Measurements from ENCODE around the gene SMAD7. TPM values are rescaled to one million over a fixed set of nuclear protein-coding genes. Genes with fewer than 3 reads are reported as not detected.

The SMAD7 gene
- total RNA-seq, 1 donor from 2014 or later, result 8.9 TPM

- no peaks in the 10 kb centered on the region for H3K36me3 ChIP-seq (ENCODE audit: control insufficient read depth in 3 of 3, insufficient read depth in 3 of 3, low read length in 3 of 3)
- no peak overlapping the region for H3K9ac ChIP-seq (ENCODE audit: low read depth in 1 of 3, low read length in 3 of 3)
- H3K4me3 ChIP-seq (ENCODE audit: low read length in 3 of 3), result no peak overlapping the region
- no peaks in the 10 kb centered on the region for H3K9me3 ChIP-seq (ENCODE audit: control insufficient read depth in 3 of 3, low read length in 3 of 3)
- no peak overlapping the region for H3K27ac ChIP-seq (ENCODE audit: low read depth, low read length)
- peaks cover 1 to 21% (median 7%) of the 10 kb centered on the region in 3 donors for H3K4me1 ChIP-seq (ENCODE audit: control insufficient read depth in 3 of 3, insufficient read depth in 3 of 3, low read length in 3 of 3)
- no peaks in the 10 kb centered on the region for H3K27me3 ChIP-seq (ENCODE audit: control insufficient read depth in 3 of 3, insufficient read depth in 3 of 3, low read length in 3 of 3)
Measured at GRCh38 chr18:48896875-48897511, 53.8 kb downstream of the SMAD7 start.

DNA sequence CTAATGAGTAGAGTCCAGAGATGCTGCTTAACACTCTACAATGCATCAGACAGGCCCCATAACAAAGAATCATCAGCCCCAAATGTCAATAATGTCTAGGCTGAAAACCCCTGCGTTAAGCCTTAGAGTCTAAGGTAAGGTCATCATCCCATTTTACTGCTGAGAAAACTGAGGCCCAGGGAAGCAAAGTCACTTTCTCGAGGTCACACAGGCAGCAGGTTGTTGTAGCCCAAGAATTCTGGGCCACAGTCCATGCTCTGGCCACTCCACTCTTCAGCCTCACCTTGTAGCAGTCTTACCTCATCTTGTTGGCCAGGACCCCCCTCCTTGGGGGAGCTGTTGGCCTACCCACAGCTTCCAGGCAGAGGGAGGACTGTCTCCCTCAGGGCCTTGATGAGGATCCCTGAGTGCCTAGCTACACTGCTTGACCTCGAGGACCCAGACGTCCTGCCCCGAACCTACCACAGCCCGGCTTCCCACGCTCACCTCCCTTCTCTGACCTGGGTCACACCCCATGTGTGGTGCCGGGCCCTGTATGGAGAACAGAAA lies 54.4 kb downstream of the SMAD7 start:
- H3K9ac ChIP-seq (ENCODE audit: low read depth in 1 of 3, low read length in 3 of 3), result no peak overlapping the region
- H3K4me1 ChIP-seq (ENCODE audit: control insufficient read depth in 3 of 3, insufficient read depth in 3 of 3, low read length in 3 of 3), result peaks cover 0 to 15% (median 2%) of the 10 kb centered on the region in 3 donors
- no peaks in the 10 kb centered on the region for H3K27me3 ChIP-seq (ENCODE audit: control insufficient read depth in 3 of 3, insufficient read depth in 3 of 3, low read length in 3 of 3)
- no peak overlapping the region for H3K4me3 ChIP-seq (ENCODE audit: low read length in 3 of 3)
- H3K9me3 ChIP-seq (ENCODE audit: control insufficient read depth in 3 of 3, low read length in 3 of 3), result no peaks in the 10 kb centered on the region
- no peak overlapping the region for H3K27ac ChIP-seq (ENCODE audit: low read depth, low read length)
- no peaks in the 10 kb centered on the region for H3K36me3 ChIP-seq (ENCODE audit: control insufficient read depth in 3 of 3, insufficient read depth in 3 of 3, low read length in 3 of 3)

DNA sequence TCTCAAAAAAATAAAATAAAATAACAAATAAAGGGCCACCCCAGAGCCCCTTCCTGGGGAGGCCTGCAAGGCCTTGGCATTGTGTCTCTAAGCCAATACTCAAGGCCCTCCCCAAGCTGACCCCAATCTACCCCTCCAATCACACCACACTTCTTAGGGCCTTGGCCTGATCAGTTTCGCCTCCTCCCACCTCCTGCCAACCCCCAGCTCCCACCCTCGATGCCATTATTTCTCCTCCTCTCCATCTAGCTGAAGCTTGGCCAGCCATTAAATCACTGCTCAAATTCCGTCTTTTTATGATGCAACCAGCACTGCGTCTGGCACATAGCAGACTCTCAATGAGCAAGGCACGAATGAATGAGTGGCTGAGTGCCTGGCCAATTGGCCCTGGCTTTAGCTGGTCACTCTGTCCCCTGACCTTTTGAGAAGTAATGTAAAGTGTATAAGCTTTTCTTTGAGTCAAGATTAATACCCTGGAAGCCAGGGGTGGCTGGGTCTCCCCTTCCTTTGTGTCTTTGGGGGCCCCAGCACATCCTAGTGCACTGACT lies 55.9 kb downstream of the SMAD7 start:
- Histone ChIP-seq H3K27me3 (ENCODE audit: control insufficient read depth in 3 of 3, insufficient read depth in 3 of 3, low read length in 3 of 3) (no peaks in the 10 kb centered on the region), H3K9me3 (ENCODE audit: control insufficient read depth in 3 of 3, low read length in 3 of 3) (no peaks in the 10 kb centered on the region), H3K9ac (ENCODE audit: low read depth in 1 of 3, low read length in 3 of 3) (no peak overlapping the region), H3K36me3 (ENCODE audit: control insufficient read depth in 3 of 3, insufficient read depth in 3 of 3, low read length in 3 of 3) (no peaks in the 10 kb centered on the region), H3K4me3 (ENCODE audit: low read length in 3 of 3) (no peak overlapping the region), H3K4me1 (ENCODE audit: control insufficient read depth in 3 of 3, insufficient read depth in 3 of 3, low read length in 3 of 3) (peaks cover 0 to 23% (median 3%) of the 10 kb centered on the region in 3 donors), H3K27ac (ENCODE audit: low read depth, low read length) (no peak overlapping the region)

- no peak overlapping the region for H3K4me3 ChIP-seq (ENCODE audit: low read length in 3 of 3)
- no peak overlapping the region for H3K27ac ChIP-seq (ENCODE audit: low read depth, low read length)
- H3K9ac ChIP-seq (ENCODE audit: low read depth in 1 of 3, low read length in 3 of 3), result no peak overlapping the region
- H3K9me3 ChIP-seq (ENCODE audit: control insufficient read depth in 3 of 3, low read length in 3 of 3), result no peaks in the 10 kb centered on the region
- H3K27me3 ChIP-seq (ENCODE audit: control insufficient read depth in 3 of 3, insufficient read depth in 3 of 3, low read length in 3 of 3), result no peaks in the 10 kb centered on the region
- peaks cover 5 to 33% (median 13%) of the 10 kb centered on the region in 3 donors for H3K4me1 ChIP-seq (ENCODE audit: control insufficient read depth in 3 of 3, insufficient read depth in 3 of 3, low read length in 3 of 3)
- no peaks in the 10 kb centered on the region for H3K36me3 ChIP-seq (ENCODE audit: control insufficient read depth in 3 of 3, insufficient read depth in 3 of 3, low read length in 3 of 3)
Measured at GRCh38 chr18:48893608-48894600, 56.9 kb downstream of the SMAD7 start.

DNA sequence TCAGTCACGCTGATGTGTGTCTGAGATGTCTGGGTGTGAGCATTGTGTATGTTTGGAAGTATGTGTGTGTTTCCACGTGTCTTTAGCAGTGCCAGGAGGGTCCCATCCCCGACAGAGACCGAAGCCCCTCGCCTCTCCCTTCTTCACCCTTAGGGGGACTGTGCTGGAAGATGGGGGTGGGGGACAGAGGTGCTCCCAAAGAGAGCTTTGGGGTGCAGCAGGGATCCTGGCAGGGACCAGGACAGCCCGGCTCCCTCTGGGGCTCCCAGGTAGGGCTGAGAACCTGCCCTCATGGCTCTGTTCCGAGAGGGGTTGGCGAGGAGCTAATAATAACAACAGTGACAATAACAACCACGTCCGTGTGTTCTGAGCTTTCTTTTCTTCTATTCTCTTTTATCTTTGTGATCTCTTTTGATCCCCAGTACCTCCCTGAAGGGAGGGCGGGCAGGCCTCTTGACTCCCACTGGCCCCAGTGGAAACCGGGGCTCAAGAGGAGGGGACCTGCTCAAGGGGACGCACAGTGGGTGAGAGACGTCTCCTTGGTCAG lies 57.6 kb downstream of the SMAD7 start:
- no peaks in the 10 kb centered on the region for H3K36me3 ChIP-seq (ENCODE audit: control insufficient read depth in 3 of 3, insufficient read depth in 3 of 3, low read length in 3 of 3)
- H3K4me3 ChIP-seq (ENCODE audit: low read length in 3 of 3), result no peak overlapping the region
- no peak overlapping the region for H3K27ac ChIP-seq (ENCODE audit: low read depth, low read length)
- H3K9me3 ChIP-seq (ENCODE audit: control insufficient read depth in 3 of 3, low read length in 3 of 3), result no peaks in the 10 kb centered on the region
- no peak overlapping the region for H3K9ac ChIP-seq (ENCODE audit: low read depth in 1 of 3, low read length in 3 of 3)
- no peaks in the 10 kb centered on the region for H3K27me3 ChIP-seq (ENCODE audit: control insufficient read depth in 3 of 3, insufficient read depth in 3 of 3, low read length in 3 of 3)
- peaks cover 5 to 40% (median 19%) of the 10 kb centered on the region in 3 donors for H3K4me1 ChIP-seq (ENCODE audit: control insufficient read depth in 3 of 3, insufficient read depth in 3 of 3, low read length in 3 of 3)

DNA sequence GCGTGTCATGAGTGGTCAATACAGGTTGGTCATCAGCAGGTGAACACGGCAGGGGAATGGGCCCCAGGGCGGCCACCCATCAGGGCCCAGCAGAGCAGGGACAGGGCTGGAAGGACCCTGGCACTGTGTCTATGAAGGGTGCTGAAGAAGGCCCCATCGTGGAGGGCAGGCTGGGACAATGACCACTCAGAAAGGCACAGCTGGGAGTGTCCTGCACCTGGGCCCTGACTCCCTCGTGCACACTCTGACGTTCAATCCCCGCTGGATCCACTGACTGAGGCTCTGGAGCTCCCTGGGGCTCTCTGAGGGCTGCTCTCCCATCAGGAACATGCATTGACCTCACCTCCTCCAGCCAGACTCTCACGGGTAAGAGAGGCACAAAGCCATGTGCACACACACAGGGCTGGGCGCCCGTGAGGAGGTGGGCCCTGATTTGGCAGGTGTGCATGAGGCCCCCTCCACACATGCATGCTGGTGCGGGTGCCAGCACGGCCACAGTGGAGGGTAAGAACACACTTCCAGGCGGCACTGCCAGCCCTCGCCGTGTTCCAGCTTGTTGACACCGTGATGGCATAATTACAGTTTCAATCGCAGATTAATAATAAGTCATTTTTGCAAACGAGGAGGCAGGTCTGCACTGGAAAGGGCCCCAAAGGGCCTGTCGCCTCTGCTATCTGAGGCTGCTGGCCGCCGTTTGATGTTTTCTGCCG lies 58.5 kb downstream of the SMAD7 start:
- Histone ChIP-seq H3K4me3 (ENCODE audit: low read length in 3 of 3) (no peak overlapping the region), H3K4me1 (ENCODE audit: control insufficient read depth in 3 of 3, insufficient read depth in 3 of 3, low read length in 3 of 3) (peaks cover 10 to 47% (median 27%) of the 10 kb centered on the region in 3 donors), H3K9me3 (ENCODE audit: control insufficient read depth in 3 of 3, low read length in 3 of 3) (no peaks in the 10 kb centered on the region), H3K27ac (ENCODE audit: low read depth, low read length) (no peak overlapping the region), H3K9ac (ENCODE audit: low read depth in 1 of 3, low read length in 3 of 3) (no peak overlapping the region), H3K27me3 (ENCODE audit: control insufficient read depth in 3 of 3, insufficient read depth in 3 of 3, low read length in 3 of 3) (no peaks in the 10 kb centered on the region), H3K36me3 (ENCODE audit: control insufficient read depth in 3 of 3, insufficient read depth in 3 of 3, low read length in 3 of 3) (no peaks in the 10 kb centered on the region)

- Histone ChIP-seq H3K27me3 (ENCODE audit: control insufficient read depth in 3 of 3, insufficient read depth in 3 of 3, low read length in 3 of 3) (no peaks in the 10 kb centered on the region), H3K9me3 (ENCODE audit: control insufficient read depth in 3 of 3, low read length in 3 of 3) (no peaks in the 10 kb centered on the region), H3K36me3 (ENCODE audit: control insufficient read depth in 3 of 3, insufficient read depth in 3 of 3, low read length in 3 of 3) (no peaks in the 10 kb centered on the region), H3K4me1 (ENCODE audit: control insufficient read depth in 3 of 3, insufficient read depth in 3 of 3, low read length in 3 of 3) (peaks cover 10 to 45% (median 30%) of the 10 kb centered on the region in 3 donors), H3K4me3 (ENCODE audit: low read length in 3 of 3) (no peak overlapping the region), H3K9ac (ENCODE audit: low read depth in 1 of 3, low read length in 3 of 3) (peak overlapping the region in 1 of 3 donors; percentile 25), H3K27ac (ENCODE audit: low read depth, low read length) (no peak overlapping the region)
Measured at GRCh38 chr18:48891721-48892120, 59.0 kb downstream of the SMAD7 start.

GRCh38 chr18:48889981-48890762 lies 60.6 kb downstream of the SMAD7 start:
- H3K9ac ChIP-seq (ENCODE audit: low read depth in 1 of 3, low read length in 3 of 3), result no peak overlapping the region
- H3K4me1 ChIP-seq (ENCODE audit: control insufficient read depth in 3 of 3, insufficient read depth in 3 of 3, low read length in 3 of 3), result peaks cover 10 to 42% (median 30%) of the 10 kb centered on the region in 3 donors
- H3K4me3 ChIP-seq (ENCODE audit: low read length in 3 of 3), result no peak overlapping the region
- H3K27me3 ChIP-seq (ENCODE audit: control insufficient read depth in 3 of 3, insufficient read depth in 3 of 3, low read length in 3 of 3), result no peaks in the 10 kb centered on the region
- H3K27ac ChIP-seq (ENCODE audit: low read depth, low read length), result no peak overlapping the region
- H3K9me3 ChIP-seq (ENCODE audit: control insufficient read depth in 3 of 3, low read length in 3 of 3), result no peaks in the 10 kb centered on the region
- H3K36me3 ChIP-seq (ENCODE audit: control insufficient read depth in 3 of 3, insufficient read depth in 3 of 3, low read length in 3 of 3), result no peaks in the 10 kb centered on the region
